Parathyroid adenoma (tissue), 2 donors: ENCODE results near the gene C2orf72.

Experiments used
- H2AFZ ChIP-seq: fragments of 300-600 bp; sonication (generic); one replicate; pipeline ENCODE4 v1.7.0; 2017; ENCODE audit warnings: antibody characterized with exemption, mild to moderate bottlenecking
- H3K27ac ChIP-seq: fragments of 300-600 bp; sonication (generic); one replicate; pipeline ENCODE4 v1.7.0; 2017
- H3K27me3 ChIP-seq: fragments of 300-600 bp; sonication (generic); one replicate; pipeline ENCODE4 v1.7.0; 2017; ENCODE audit warnings: low read length; ENCODE audit not compliant: control insufficient read depth, insufficient read depth
- H3K36me3 ChIP-seq: fragments of 300-600 bp; sonication (generic); one replicate; pipeline ENCODE4 v1.7.0; 2017; ENCODE audit warnings: low read length; ENCODE audit not compliant: control insufficient read depth, insufficient read depth
- H3K4me1 ChIP-seq: fragments of 300-600 bp; sonication (generic); one replicate; pipeline ENCODE4 v1.7.0; 2017; ENCODE audit warnings: control low read depth
- H3K4me2 ChIP-seq: fragments of 300-600 bp; sonication (generic); one replicate; pipeline ENCODE4 v1.7.0; 2017; ENCODE audit warnings: low read length
- H3K4me3 ChIP-seq: fragments of 300-600 bp; sonication (generic); one replicate; pipeline ENCODE4 v1.7.0; 2017; ENCODE audit warnings: low read depth, low read length
- H3K79me2 ChIP-seq: fragments of 300-600 bp; sonication (generic); one replicate; pipeline ENCODE4 v1.7.0; 2017; ENCODE audit warnings: control low read depth
- H3K9ac ChIP-seq: fragments of 300-600 bp; sonication (generic); one replicate; pipeline ENCODE4 v1.7.0; 2017; ENCODE audit warnings: mild to moderate bottlenecking
- H3K9me3 ChIP-seq: fragments of 300-600 bp; sonication (generic); one replicate; pipeline ENCODE4 v1.7.0; 2017; ENCODE audit warnings: low read length; ENCODE audit not compliant: control insufficient read depth
- TF ChIP-seq, protein P1 (sequence below): fragments of 300-600 bp; sonication (generic); IDR thresholded peaks from one replicate; pipeline ENCODE4 v1.7.0; 2017; ENCODE audit warnings: antibody characterized with exemption, mild to moderate bottlenecking
- donor health status: primary hyperparathyroidism.

Gene C2orf72

DNA sequence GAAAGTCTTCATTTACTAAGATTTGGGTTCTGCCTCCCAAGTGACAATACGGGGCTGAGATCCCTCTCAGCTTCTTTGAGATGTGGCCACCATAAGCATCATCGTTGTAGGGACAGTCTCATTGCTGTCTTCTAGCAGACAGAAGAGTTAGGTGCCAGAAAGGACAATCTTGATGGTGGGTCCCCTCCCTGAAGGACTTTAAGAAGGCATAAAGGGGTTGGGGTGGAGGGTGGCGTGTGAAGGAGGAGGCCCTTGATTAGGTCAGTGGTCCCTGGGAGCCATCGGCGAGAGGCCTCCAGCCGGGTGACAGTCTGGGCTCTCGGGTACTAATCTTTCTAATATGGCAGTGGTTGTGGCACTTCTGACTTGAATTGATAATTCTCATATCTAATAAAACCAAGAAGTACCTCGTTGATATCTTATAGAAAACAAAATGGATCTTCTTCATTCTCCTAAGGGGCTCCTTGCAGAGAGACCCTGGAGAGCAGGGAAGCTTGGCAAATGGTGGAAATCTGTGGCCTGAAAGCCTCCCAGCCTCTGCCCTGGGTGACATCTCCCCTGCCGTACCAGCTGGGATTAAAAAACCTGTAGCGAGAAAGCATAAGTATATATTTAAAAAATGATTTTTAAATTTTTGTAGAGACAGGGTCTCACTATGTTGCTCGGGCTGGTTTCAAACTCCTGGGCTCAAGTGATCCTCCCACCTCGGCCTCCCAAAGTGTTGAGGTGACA is 12.1 kb downstream of the C2orf72 start:
- TF ChIP-seq, protein P1, sequence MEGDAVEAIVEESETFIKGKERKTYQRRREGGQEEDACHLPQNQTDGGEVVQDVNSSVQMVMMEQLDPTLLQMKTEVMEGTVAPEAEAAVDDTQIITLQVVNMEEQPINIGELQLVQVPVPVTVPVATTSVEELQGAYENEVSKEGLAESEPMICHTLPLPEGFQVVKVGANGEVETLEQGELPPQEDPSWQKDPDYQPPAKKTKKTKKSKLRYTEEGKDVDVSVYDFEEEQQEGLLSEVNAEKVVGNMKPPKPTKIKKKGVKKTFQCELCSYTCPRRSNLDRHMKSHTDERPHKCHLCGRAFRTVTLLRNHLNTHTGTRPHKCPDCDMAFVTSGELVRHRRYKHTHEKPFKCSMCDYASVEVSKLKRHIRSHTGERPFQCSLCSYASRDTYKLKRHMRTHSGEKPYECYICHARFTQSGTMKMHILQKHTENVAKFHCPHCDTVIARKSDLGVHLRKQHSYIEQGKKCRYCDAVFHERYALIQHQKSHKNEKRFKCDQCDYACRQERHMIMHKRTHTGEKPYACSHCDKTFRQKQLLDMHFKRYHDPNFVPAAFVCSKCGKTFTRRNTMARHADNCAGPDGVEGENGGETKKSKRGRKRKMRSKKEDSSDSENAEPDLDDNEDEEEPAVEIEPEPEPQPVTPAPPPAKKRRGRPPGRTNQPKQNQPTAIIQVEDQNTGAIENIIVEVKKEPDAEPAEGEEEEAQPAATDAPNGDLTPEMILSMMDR, result no peak
- Histone ChIP-seq H3K4me1 (peaks cover 4% of the 10 kb centered on the region), H3K27me3 (no peaks in the 10 kb centered on the region), H3K9me3 (no peaks in the 10 kb centered on the region), H3K27ac (no peak overlapping the region), H3K4me2 (no peak overlapping the region), H3K4me3 (no peak overlapping the region), H3K36me3 (no peaks in the 10 kb centered on the region), H2AFZ (no peak overlapping the region), H3K9ac (no peak overlapping the region), H3K79me2 (no peaks in the 10 kb centered on the region)

DNA sequence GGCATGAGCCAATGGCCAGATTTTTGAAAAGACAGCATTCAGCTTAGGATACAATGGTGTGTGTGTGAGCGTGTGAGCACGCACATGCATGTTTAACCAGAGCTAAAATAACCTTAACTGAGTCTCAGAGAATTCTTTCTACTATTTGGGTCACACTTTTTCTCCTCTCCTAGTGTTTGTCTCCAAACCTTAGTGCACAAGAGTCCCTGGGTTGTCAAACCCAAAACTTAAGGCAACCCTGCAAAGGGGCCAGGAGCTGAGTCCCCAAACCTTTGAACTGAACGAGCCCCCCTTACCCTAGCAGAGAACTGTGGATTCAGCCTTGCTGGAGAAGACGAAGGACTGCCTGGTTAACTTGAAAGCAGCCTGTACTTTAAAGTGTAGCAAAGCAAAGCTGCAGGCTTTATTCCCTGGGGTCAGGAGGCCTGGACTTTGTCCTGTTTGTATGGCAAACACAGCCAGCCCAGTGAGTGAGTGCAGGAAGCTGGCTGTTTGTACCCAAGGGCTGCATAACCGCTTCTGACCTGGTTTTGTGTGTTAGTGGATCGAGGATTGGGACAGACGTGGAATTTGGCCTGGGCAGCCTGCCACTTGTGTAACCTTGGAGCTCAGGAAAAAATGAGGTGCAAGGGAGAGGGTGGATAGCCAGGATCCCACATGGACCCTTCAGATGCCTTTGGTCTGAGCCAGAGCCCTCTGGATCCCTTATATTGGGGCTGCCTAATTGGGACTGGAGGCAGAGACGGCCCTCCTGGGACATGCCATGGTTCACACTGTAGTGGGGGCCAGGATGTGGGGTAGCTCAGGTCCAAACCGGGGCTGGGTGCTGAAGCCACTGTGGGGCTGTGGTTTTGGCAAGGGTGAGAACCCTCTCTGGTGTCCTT is 12.9 kb downstream of the C2orf72 start:
- no peak overlapping the region for H3K9ac ChIP-seq
- H3K27ac ChIP-seq, result no peak overlapping the region
- H3K27me3 ChIP-seq, result no peaks in the 10 kb centered on the region
- H3K4me1 ChIP-seq, result peaks cover 4% of the 10 kb centered on the region
- H3K4me2 ChIP-seq, result no peak overlapping the region
- TF ChIP-seq, protein P1, result no peak
- H3K4me3 ChIP-seq, result no peak overlapping the region
- no peaks in the 10 kb centered on the region for H3K9me3 ChIP-seq
- no peaks in the 10 kb centered on the region for H3K79me2 ChIP-seq
- no peaks in the 10 kb centered on the region for H3K36me3 ChIP-seq
- H2AFZ ChIP-seq, result no peak overlapping the region

DNA sequence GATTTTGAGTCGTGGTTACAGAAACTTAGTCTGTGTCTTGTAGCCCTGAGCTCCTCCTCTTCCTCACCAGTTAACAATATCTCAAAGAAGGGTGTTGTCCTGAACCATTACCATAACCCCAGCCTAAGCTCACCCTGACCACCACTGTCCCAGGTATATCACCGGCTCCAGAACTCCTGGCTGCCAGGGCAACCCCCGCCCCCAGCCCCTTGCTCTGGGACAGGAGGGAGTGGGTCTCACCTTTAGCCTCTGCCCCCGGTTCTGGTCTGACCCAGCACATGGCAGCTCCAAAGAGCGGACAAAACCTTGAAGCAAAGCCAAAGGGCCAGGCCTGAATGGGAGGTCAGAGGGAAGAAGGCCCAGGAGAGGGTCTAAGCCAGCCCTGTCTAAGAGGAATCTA is 13.8 kb downstream of the C2orf72 start:
- no peak overlapping the region for H3K27ac ChIP-seq
- H3K36me3 ChIP-seq, result no peaks in the 10 kb centered on the region
- H3K79me2 ChIP-seq, result no peaks in the 10 kb centered on the region
- TF ChIP-seq, protein P1, result no peak
- H3K4me2 ChIP-seq, result no peak overlapping the region
- H3K9me3 ChIP-seq, result no peaks in the 10 kb centered on the region
- H3K4me1 ChIP-seq, result peaks cover 4% of the 10 kb centered on the region
- no peaks in the 10 kb centered on the region for H3K27me3 ChIP-seq
- H3K9ac ChIP-seq, result no peak overlapping the region
- no peak overlapping the region for H2AFZ ChIP-seq
- no peak overlapping the region for H3K4me3 ChIP-seq

DNA sequence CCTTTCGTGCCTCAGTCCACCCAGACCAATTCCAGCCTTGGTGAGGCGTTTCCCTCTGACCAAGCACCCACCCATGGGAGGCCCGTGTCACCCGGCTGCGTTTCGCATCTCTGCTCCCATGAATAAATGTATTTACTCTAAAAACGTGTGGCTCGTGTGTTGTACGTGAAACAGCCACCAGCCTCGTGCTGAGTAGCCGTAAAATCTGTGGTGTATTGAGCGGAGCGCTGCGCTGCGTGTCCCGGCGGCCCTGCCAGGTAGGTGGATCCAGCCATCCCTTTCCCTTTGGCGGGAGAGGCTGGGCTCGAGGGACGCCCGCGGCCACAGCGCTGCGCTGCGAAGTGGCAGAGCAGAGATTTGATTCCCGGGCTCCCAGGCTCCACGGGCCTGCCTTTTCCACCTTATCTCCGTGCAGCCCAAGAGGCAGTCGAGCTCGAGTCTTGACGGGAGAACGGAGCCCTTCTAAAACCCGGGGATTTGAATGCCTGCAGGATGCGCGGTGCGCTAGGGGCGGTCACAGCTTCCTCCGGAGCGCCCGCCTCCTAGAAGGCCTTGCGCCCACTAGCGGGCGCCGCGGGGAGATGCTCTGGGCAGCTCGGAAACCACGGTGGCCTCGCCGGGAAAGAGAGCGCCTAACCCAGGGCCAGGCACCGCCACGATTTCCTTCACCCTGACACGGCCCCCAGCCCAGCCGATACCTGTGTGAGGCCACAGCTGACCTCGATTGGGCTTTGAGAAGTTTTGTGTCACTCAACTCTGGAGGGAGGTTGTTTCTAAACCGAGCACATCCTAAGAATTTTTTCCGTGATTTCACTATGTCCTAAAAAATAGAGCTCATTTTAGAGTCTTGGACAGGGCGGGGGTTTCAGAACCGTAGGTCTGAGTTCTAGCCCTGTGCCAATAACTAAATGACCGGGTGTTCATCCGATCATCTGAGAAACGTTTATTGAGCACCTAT is 15.4 kb downstream of the C2orf72 start:
- Histone ChIP-seq H3K9me3 (no peaks in the 10 kb centered on the region), H3K4me1 (peaks cover 5% of the 10 kb centered on the region), H3K27me3 (no peaks in the 10 kb centered on the region), H3K36me3 (no peaks in the 10 kb centered on the region), H3K4me3 (peak overlapping the region; percentile 65), H3K27ac (peak overlapping the region; percentile 58), H3K9ac (no peak overlapping the region), H3K4me2 (peak overlapping the region; percentile 99), H2AFZ (peak overlapping the region; percentile 99), H3K79me2 (peaks cover 9% of the 10 kb centered on the region)
- TF ChIP-seq, protein P1, result peak; percentile 89
